Erythroblast (primary cell): Measurements from ENCODE around the gene MAP2K2.

Experiments used
- DNase-seq, 2 experiments: peaks; one replicate each; lab custom pipeline; 2025; lab: John Stamatoyannopoulos, UW
- GATA1 ChIP-seq: IDR thresholded peaks from 2 replicates; pipeline ENCODE4 v1.6.1; 2011; ENCODE audit warnings: low read depth, mild to moderate bottlenecking, control low read depth, low read length, moderate library complexity
- POLR2A ChIP-seq: IDR thresholded peaks from 2 replicates; pipeline ENCODE4 v1.6.1; 2011; ENCODE audit warnings: mild to moderate bottlenecking, low read length

The MAP2K2 gene

DNA sequence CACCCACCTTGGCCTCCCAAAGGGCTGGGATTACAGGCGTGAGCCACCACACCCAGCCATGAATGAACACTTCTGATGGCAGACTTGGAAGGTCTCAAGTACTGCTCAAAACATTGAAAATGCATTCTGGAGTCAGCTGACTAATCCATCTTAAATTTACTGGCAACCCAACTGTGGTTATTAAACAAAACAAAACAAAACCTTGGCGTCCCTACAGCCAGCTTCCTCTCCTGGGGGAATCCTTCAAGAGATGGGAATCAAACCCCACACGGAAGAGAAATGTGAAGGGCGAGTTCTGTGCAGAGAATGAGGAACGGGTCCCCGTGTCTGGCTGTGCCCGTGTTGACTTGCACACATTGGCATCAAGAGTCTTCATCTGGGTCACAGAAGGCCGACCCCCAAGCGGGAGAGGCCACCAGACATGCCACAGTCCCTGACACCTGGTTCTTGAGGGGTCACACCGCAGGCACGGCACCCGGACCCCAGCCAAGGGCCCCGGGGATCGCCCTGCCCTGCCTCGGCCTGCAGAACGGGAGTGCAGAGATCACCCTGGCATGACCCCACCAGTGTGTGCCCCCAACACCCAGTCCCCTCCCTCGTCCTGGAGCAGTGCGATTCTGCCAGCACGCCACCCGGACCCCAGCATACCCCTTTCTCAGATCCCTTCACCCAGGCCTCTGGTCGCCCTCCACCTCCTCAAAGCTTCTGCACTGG lies 3.2 kb downstream of the MAP2K2 start:
- TF ChIP-seq POLR2A, result no peak
- no peak for TF ChIP-seq GATA1
- no peak for DNase-seq

- TF ChIP-seq POLR2A, result no peak
- no peak for TF ChIP-seq GATA1
- DNase-seq, result no peak
Observed at GRCh38 chr19:4119763-4120162, 4.2 kb downstream of the MAP2K2 start.

DNA sequence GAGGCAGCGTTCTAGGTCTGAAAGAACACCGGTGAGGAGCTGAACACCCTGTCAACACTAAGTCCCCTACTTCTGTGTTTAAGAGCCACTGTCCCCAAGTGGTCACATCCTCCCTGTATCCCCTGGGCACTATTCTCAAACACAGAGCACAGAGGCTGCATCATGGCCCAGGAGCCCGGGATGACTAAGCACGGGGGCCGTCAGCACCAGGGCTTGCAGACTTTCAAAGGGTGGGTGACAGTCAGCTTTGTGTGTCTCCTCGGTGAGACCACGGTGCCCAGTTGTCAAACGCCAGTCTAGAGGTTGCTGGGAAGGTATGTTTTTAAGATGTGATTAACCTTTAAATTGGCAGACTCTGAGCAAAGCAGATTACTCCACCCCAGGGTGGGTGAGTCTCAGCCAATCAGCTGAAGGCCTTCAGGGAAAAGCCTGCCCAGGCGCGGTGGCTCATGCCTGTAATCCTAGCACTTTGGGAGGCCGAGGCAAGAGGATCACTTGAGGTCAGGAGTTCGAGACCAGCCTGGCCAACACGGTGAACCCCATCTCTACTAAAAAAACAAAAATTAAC lies 8.0 kb downstream of the MAP2K2 start:
- no peak for DNase-seq
- TF ChIP-seq POLR2A (no peak), GATA1 (no peak)

DNA sequence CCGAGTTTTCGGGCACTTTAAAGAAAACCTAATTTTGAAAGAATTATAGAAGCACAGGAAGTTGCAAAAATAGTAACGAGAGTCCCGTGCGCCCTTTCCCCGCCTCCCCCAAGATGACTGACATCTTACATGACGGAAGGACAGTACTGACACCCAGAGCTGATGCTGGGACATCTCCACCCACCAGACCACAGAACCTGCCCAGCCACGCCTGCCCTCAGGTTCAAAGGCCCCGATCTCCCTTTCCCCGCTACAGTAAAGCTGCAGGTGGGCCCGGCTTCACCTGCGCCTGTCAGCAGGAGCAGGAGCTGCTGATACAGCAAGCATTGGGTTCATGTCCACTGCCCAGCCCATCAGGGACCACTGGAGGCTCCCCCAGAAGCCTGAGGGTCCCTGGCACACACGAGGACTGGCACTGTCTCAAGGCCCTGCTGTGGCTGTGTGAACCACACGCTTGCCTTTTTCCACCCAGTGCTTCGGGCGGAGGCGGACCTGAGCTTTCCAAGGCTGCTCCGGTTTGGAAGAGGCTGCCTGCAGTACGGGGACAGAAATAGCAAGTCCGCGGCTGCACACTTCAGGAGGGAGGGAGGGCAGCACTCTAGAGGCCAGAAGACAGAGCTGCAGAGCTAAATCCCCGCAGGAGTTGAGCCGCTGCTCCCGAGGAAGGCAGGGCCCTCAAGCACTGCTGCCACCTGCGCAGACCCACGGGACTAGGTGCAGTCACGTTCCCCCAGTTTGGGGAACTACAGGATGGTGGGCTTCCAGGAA lies 8.7 kb downstream of the MAP2K2 start:
- no peak for DNase-seq
- TF ChIP-seq GATA1 (no peak), POLR2A (no peak)

GRCh38 chr19:4114181-4114580 lies 9.7 kb downstream of the MAP2K2 start:
- no peak for TF ChIP-seq POLR2A
- TF ChIP-seq GATA1, result no peak

DNA sequence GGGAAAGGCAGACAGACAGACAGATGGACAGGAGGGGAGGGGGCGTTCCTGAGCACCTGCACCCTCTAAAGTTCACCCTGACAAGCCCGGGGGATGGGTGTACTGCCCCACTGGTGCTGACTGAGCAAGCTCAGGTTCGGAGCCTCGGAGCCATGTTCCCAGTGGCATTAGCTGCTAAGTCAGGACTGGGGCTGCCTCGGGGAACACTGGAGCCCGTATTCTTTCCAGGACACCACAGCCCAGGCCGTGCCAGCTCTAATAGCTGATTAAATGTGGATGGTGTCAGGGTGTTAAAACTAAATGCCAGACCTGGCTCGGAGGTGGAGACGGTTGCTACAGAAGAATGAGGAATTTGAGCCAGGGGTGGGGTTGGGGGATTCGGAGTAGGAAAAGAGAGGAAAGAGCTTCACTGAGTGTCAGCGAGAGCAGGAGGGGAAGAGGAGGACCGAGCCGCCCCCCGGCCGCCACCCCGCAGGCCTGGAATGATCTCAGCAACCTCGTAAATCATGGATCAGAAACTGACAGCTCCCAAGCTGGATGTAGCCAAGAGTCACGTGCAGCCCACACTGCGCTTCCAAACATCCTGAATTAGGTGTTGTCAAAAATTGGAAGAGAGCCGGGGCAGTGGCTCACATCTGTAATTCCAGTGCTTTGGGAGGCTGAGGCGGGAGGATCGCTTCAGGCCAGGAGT lies 10.4 kb downstream of the MAP2K2 start:
- TF ChIP-seq GATA1 (no peak), POLR2A (no peak)
- no peak for DNase-seq

More at GRCh38 chr19:4114181-4114580, 9.7 kb downstream of the MAP2K2 start:
- DNase-seq, result no peak

- DNase-seq, result no peak
- TF ChIP-seq POLR2A (no peak), GATA1 (no peak)
Observed at GRCh38 chr19:4112367-4112766, 11.6 kb downstream of the MAP2K2 start.

DNA sequence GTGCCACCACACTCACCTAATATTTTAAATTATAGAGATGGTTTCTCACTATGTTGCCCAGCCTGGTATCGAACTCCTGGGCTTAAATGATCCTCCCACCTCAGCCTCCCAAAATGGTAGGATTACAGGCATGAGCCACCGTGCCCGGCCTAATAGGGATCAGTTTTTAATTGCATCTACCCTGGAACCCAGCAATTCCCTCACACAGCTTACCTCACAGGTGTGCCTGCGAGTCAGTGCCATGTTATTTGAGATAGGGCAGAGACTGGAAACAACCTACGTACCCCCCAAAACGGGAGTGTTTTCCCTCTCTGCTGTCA lies 14.3 kb downstream of the MAP2K2 start:
- DNase-seq, result no peak
- TF ChIP-seq POLR2A, result no peak
- no peak for TF ChIP-seq GATA1

DNA sequence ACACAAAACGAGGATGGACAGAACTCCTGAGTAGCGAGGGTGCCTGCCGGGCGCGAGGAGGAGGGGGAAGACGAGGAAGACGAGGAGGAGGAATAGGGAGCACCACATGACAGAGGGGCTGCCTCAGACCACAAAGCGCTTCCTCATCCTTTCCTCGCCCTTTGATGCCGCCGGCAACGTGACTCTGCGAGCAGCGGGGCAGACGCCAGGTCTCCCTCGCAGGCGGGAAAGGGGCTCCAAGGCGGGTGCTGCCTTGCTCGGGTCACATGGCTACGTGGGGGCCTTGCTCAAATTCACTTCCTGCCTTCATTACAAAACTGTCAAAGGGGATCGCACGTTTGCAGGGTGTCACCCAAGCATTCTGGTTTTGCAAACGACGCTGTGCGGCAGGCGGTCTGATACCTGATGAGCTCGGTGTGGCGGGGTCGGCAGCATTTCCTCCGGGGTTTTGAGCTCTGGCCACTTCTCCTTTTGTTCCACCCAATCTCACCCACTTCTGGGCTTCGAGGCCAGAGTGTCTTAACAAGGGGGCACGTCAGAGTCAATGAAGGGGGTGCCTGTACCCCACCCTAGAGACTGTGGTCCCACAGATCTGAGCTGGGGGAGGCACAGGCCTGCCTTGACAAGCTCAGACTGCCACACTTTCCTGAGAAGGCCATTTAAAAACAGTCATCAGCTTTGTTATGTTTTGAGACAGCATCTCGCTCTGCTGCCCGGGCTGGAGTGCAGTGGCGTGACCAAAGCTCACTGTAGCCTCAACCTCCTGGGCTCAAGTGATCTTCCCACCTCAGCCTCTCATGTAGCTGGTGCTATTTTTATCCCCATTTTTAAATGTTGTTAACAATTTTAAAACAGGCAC lies 14.9 kb downstream of the MAP2K2 start:
- no peak for DNase-seq
- TF ChIP-seq POLR2A, result no peak
- no peak for TF ChIP-seq GATA1

DNA sequence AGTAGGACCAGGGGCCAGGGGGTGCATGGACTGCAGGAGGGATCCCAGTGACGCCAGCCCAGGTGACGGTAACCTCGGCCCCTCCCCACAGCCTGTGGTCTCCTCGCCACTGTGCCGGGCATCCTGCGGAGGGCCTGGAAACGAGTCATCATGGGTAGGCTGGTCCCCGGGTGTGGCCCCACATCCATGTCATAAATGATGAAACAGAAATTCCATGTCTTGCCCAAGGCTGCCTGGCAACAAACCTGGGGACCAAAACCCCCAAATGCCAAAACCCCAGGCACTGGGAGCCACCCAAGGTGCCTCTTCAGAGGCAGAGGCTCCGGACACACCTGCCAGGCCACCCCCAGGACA lies 20.9 kb downstream of the MAP2K2 start:
- TF ChIP-seq POLR2A (no peak), GATA1 (no peak)
- DNase-seq, result no peak

DNA sequence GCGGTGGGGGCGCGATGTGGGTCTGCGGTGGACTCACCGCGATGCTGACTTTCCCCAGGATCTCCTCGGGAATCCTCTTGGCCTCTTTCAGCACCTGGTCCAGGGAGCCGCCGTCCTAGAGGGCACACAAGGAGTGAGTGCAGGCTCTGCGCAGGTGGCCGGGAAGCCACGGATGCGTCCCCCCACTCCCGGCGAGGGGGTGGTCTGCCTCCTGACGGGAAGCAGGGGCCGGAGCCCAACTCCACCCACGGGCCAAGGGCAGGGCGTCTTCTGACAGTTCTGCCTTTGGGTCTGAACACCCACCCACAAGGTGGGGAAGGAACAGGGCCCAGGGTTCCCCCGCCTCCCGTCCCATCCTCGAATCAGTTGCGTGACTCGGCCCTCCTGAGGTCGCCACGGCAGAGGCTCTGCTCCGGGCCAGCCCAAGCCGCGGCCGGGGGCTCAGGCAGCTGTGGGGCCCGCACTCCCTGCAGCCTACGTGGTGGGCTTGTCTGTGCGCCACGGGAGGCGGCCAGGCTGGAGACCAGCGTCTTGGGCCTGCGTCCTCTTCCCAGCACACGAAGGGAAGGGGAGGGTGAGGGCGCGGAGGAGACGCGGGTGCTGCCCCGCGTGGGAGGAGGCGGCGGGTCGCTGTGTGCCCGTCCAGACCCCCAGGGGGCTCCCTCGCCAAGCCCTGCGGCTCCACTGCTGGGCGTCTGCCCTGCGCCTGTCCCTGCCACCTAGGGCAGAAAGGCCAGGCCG lies 21.4 kb downstream of the MAP2K2 start:
- no peak for DNase-seq
- TF ChIP-seq GATA1, result no peak
- TF ChIP-seq POLR2A, result no peak

- no peak for DNase-seq
- TF ChIP-seq POLR2A (no peak), GATA1 (no peak)
Observed at GRCh38 chr19:4101496-4101770, 22.5 kb downstream of the MAP2K2 start.
